ENCODE data around the gene KLF8.
"Not testable (repeated sequence)": the region's sequence is repeated elsewhere in the genome, so short reads cannot be mapped to it uniquely, and the experiment has no call there.

The KLF8 gene

DNA sequence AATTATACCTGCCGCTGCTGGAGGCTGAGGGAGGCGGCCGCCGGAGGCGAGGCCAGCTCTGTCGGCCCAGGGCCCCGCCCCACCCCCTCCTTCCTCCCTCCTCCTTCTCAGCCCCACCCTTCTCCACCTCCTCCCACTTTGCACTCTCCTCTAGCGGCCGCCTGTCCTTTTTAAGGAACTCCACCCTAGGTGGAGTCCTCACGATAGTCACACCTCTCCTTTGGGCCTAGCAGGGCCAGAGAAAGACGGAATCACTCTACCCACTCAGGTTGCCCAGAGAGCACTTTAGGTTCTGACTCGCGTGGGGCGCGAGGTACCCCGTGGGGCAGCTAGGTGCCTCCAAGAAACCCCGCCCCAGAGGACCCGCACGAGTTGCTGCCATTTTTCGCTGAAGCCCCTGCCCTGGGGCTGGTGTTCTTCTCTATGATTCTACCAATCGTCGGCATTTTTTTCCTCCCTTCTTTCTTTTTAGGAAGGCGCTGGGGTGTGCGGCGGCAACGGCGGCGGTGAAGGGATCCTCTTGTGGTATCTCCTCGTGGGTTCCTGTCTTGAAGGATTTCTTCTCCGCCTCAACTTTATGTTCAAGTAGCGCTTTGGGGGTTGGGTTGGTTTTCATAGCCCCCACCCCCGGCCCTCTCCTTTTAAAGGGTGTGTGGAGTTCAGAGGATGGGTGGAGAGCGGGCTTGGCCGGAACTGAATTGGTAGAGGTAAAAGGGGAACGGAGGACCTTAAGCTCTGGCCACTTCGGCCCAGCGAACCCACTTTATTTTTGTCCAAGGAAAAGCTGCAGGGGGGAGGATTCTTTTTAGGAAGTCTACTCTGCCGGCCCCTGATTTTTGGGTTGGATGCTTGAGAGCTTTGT, at the start of gene KLF8:
Gene KLF8 (plus strand): TSS at position 136 of the 862 bp plus-strand sequence. CDS start 979 bp downstream, outside the sequence.
- H3K27me3 Mint-ChIP-seq (ENCODE audit: low read depth), result peaks cover 6% of the 10 kb centered on the region
- peaks cover 12% of the 10 kb centered on the region for H3K4me1 Mint-ChIP-seq
- TF ChIP-seq, protein P1, sequence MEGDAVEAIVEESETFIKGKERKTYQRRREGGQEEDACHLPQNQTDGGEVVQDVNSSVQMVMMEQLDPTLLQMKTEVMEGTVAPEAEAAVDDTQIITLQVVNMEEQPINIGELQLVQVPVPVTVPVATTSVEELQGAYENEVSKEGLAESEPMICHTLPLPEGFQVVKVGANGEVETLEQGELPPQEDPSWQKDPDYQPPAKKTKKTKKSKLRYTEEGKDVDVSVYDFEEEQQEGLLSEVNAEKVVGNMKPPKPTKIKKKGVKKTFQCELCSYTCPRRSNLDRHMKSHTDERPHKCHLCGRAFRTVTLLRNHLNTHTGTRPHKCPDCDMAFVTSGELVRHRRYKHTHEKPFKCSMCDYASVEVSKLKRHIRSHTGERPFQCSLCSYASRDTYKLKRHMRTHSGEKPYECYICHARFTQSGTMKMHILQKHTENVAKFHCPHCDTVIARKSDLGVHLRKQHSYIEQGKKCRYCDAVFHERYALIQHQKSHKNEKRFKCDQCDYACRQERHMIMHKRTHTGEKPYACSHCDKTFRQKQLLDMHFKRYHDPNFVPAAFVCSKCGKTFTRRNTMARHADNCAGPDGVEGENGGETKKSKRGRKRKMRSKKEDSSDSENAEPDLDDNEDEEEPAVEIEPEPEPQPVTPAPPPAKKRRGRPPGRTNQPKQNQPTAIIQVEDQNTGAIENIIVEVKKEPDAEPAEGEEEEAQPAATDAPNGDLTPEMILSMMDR (IDR thresholded peaks at IDR 0.05; ENCODE audit: unreplicated experiment in 3 of 3), result no peak
- peak within 1 kb of the TSS in 2 of 3 experiments; percentile 83 to 90 for H3K27ac Mint-ChIP-seq
- H3K4me3 Mint-ChIP-seq, result peak within 1 kb of the TSS; percentile 83 to 93 (median 90)
- H3K9me3 Mint-ChIP-seq, result no peaks in the 10 kb centered on the region
- H3K36me3 Mint-ChIP-seq (ENCODE audit: low read depth), result no peaks in the 10 kb centered on the region

DNA sequence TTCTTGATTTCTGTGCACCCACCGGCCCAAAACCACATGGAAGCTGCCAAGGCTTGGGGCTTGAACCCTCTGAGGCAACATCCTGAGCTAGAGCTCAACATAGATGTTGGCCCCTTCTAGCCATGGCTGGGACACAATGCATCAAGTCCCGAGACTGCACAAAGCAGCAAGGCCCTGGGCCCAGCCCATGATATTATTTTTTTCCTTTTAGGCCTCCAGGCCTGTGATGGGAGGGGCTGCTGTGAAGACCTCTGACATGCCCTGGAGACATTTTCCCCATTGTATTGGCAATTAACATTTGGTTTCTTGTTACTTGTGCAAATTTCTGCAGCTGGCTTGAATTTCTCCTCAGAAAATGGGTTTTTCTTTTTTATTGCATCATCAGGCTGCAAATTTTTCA, 25.2 kb upstream of the KLF8 start:
- H3K27me3 Mint-ChIP-seq (ENCODE audit: low read depth); H3K4me1 Mint-ChIP-seq; H3K27ac Mint-ChIP-seq; H3K4me3 Mint-ChIP-seq: not testable (repeated sequence)
- Mint-ChIP-seq H3K9me3 (peaks cover 47% of the 10 kb centered on the region), H3K36me3 (ENCODE audit: low read depth) (peaks cover 16% of the 10 kb centered on the region)

DNA sequence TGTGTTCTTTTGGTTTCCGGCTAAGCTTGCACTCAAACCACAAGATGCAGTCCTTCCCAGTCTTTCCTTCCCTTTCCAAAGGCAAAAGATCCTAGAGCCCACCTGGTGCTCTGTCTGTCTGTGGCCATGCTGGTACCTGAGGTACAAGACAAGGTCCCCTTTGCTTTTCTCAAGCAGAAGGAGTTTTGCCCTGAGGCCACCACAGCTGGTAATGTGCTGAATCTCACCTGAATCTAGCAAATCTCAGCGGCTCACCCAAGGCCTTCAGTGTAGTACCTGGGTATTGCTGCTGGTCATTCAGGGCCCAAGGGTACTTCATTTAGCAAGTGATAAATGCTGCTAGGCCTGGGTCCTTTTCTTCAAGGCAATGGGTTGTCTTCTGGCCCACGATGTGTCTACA, 20.5 kb upstream of the KLF8 start:
- Mint-ChIP-seq H3K27me3 (ENCODE audit: low read depth) (no peaks in the 10 kb centered on the region), H3K36me3 (ENCODE audit: low read depth) (peaks cover 3% of the 10 kb centered on the region), H3K27ac (no peak overlapping the region), H3K4me1 (no peaks in the 10 kb centered on the region), H3K9me3 (peaks cover 33% of the 10 kb centered on the region), H3K4me3 (no peak overlapping the region)
- TF ChIP-seq, protein P1 (IDR thresholded peaks at IDR 0.05; ENCODE audit: unreplicated experiment in 3 of 3), result no peak

DNA sequence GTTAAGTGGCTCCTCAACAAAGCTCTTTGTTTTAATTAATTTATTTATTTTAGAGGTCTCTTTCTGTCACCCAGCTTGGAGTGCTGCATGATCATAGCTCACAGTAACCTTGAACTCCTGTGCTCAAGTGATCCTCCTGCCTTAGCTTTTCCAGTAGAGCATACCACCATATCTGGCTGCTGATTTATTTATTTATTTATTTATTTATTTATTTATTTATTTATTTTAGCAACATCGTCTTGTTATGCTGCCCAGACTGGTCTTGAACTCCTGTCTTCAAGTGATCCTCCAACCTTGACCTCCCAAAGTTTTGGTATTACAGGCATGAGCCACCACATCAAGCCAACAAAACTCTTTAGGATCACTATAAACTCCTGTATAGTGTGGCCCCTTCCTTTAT, 15.8 kb upstream of the KLF8 start:
- TF ChIP-seq, protein P1 (IDR thresholded peaks at IDR 0.05; ENCODE audit: unreplicated experiment in 3 of 3), result no peak
- H3K27me3 Mint-ChIP-seq (ENCODE audit: low read depth), result no peaks in the 10 kb centered on the region
- no peaks in the 10 kb centered on the region for H3K4me1 Mint-ChIP-seq
- peaks cover 17% of the 10 kb centered on the region for H3K9me3 Mint-ChIP-seq
- no peak overlapping the region for H3K4me3 Mint-ChIP-seq
- H3K36me3 Mint-ChIP-seq (ENCODE audit: low read depth), result no peaks in the 10 kb centered on the region
- H3K27ac Mint-ChIP-seq, result no peak overlapping the region

DNA sequence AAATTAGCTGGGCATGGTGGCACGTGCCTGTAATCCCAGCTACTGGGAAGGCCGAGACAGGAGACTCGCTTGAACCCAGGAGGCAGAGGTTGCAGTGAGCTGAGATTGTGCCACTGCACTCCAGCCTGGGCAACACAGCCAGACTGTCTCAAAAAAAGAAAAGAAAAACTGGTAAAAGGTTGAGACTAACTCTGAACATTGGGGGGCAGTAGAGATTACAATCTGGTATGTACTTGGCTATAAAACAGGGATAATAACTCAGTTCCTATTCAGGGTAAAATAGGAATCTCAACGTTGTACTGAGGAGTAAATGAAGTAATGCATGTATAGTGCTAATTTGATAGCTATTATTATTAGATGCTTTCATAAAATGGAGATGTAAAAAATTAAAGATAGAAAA, 12.5 kb upstream of the KLF8 start:
- H3K27ac Mint-ChIP-seq, result no peak overlapping the region
- TF ChIP-seq, protein P1 (IDR thresholded peaks at IDR 0.05; ENCODE audit: unreplicated experiment in 3 of 3), result no peak
- H3K9me3 Mint-ChIP-seq, result peaks cover 10% of the 10 kb centered on the region
- no peaks in the 10 kb centered on the region for H3K27me3 Mint-ChIP-seq (ENCODE audit: low read depth)
- H3K4me1 Mint-ChIP-seq, result no peaks in the 10 kb centered on the region
- no peak overlapping the region for H3K4me3 Mint-ChIP-seq
- H3K36me3 Mint-ChIP-seq (ENCODE audit: low read depth), result no peaks in the 10 kb centered on the region

DNA sequence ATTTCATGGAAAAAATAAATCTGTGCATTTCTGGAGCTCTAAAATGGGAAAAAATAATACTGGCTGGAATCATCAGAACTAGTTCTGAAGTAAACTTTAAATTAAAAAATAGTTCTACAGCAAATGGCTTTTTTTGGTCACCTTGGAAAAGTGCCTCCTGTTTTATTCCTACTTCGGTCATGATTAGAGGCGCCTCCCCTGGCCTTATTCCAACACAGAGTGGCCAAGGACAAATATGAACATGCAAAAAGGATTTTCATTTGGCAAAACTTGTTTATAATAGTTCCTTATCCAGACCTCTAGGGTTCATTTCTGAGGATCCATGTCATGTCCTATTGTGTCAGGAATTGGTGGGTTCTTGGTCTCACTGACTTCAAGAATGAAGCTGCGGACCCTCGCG, 11.1 kb upstream of the KLF8 start:
- H3K36me3 Mint-ChIP-seq (ENCODE audit: low read depth), result no peaks in the 10 kb centered on the region
- H3K27me3 Mint-ChIP-seq (ENCODE audit: low read depth), result no peaks in the 10 kb centered on the region
- H3K27ac Mint-ChIP-seq, result no peak overlapping the region
- TF ChIP-seq, protein P1 (IDR thresholded peaks at IDR 0.05; ENCODE audit: unreplicated experiment in 3 of 3), result no peak
- peaks cover 7% of the 10 kb centered on the region for H3K9me3 Mint-ChIP-seq
- H3K4me1 Mint-ChIP-seq, result no peaks in the 10 kb centered on the region
- no peak overlapping the region for H3K4me3 Mint-ChIP-seq

All from nephron (organoid).